Epithelial cell of proximal tubule (primary cell): Measurements from ENCODE around the gene HTR3B. TPM values are rescaled to one million over a fixed set of nuclear protein-coding genes. Genes with fewer than 3 reads are reported as not detected.

Source experiments
- DNase-seq: peaks from one replicate; pipeline ENCODE4 v3.0.0-alpha.2; 2011; ENCODE audit warnings: low read depth
- H3K4me3 ChIP-seq: 2 replicates; pipeline ENCODE4 v1.5.1; 2011; ENCODE audit warnings: low read depth, mild to moderate bottlenecking, low read length
- total RNA-seq: library from RNA; depleted of rRNA; stranded (reverse); fragments of >200 nt; gene quantifications from 2 replicates; pipeline ENCODE4 v1.2.3, GENCODE V29; 2015
- TF ChIP-seq, protein P1 (sequence below): conservative IDR thresholded peaks from 2 replicates; pipeline ENCODE4 v1.5.1; 2012; ENCODE audit warnings: low read depth, mild to moderate bottlenecking, low read length

The HTR3B gene
- total RNA-seq, 1 donor from 2014 or later = not detected

DNA sequence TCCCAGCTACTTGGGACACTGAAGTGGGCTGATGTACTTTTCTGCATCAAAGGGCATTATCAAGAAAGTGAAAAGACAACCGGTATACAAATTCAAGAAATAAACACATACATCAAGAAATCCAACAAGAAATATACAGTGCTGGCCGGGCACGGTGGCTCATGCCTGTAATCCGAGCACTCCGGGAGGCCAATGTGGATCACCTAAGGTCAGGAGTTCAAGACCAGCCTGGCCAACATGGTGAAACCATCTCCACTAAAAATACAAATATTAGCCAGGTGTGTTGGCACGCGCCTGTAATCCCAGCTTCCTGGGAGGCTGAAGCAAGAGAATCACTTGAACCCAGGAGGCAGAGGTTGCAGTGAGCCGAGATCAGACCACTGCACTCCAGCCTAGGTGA is 38.7 kb upstream of the HTR3B start:
- DNase-seq = no peak
- no peak overlapping the region for H3K4me3 ChIP-seq
- TF ChIP-seq, protein P1, sequence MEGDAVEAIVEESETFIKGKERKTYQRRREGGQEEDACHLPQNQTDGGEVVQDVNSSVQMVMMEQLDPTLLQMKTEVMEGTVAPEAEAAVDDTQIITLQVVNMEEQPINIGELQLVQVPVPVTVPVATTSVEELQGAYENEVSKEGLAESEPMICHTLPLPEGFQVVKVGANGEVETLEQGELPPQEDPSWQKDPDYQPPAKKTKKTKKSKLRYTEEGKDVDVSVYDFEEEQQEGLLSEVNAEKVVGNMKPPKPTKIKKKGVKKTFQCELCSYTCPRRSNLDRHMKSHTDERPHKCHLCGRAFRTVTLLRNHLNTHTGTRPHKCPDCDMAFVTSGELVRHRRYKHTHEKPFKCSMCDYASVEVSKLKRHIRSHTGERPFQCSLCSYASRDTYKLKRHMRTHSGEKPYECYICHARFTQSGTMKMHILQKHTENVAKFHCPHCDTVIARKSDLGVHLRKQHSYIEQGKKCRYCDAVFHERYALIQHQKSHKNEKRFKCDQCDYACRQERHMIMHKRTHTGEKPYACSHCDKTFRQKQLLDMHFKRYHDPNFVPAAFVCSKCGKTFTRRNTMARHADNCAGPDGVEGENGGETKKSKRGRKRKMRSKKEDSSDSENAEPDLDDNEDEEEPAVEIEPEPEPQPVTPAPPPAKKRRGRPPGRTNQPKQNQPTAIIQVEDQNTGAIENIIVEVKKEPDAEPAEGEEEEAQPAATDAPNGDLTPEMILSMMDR = no peak

GRCh38 chr11:113867843-113868503 is 36.6 kb upstream of the HTR3B start:
- no peak overlapping the region for H3K4me3 ChIP-seq
- DNase-seq = no peak
- TF ChIP-seq, protein P1 = no peak

GRCh38 chr11:113871336-113871735 is 33.3 kb upstream of the HTR3B start:
- H3K4me3 ChIP-seq = no peak overlapping the region
- DNase-seq = no peak
- TF ChIP-seq, protein P1 = no peak

GRCh38 chr11:113873236-113873626 is 31.4 kb upstream of the HTR3B start:
- H3K4me3 ChIP-seq = no peak overlapping the region
- no peak for DNase-seq
- TF ChIP-seq, protein P1 = no peak

GRCh38 chr11:113874096-113874495 is 30.5 kb upstream of the HTR3B start:
- no peak for DNase-seq
- TF ChIP-seq, protein P1 = no peak
- H3K4me3 ChIP-seq = peak overlapping the region; percentile 87

- TF ChIP-seq, protein P1 = peak; percentile 3
- no peak for DNase-seq
- H3K4me3 ChIP-seq = peak overlapping the region; percentile 87
These were observed 29.9 kb upstream of the HTR3B start for GRCh38 chr11:113874581-113875233.
